ENCODE results near the gene ZNF407.

ZNF407 gene

DNA sequence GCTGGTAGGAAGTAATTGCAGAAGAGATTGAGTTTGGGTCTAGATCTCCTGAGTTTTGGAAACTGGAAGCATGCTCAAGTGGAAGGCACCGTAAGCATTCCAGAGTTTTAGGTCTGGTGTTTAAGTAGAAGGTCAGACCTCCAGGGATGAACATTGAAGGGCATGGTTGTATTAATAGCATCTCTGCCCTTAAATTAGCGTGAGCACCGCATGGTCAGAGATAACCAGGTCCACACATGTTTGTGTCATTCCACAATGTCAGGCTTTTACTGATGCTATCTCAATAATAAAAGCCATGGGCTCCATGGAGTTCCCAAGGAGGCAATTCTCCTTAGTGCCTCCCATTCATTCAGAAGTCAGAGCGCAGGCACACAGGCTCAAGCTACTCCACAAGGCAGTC is 28.3 kb upstream of the ZNF407 start:
- TF ChIP-seq CTCF (IDR thresholded peaks at IDR 0.05; ENCODE audit: control insufficient read depth, insufficient read depth, low read depth, low read length, missing control alignments): no peak
- DNase-seq (ENCODE audit: low read depth): no peak
- H3K4me3 ChIP-seq (ENCODE audit: control insufficient read depth, low read depth, low read length): no peak overlapping the region

GRCh38 chr18:74570266-74570665 is 27.4 kb upstream of the ZNF407 start:
- TF ChIP-seq CTCF (IDR thresholded peaks at IDR 0.05; ENCODE audit: control insufficient read depth, insufficient read depth, low read depth, low read length, missing control alignments): no peak
- H3K4me3 ChIP-seq (ENCODE audit: control insufficient read depth, low read depth, low read length): no peak overlapping the region
- DNase-seq (ENCODE audit: low read depth): no peak

DNA sequence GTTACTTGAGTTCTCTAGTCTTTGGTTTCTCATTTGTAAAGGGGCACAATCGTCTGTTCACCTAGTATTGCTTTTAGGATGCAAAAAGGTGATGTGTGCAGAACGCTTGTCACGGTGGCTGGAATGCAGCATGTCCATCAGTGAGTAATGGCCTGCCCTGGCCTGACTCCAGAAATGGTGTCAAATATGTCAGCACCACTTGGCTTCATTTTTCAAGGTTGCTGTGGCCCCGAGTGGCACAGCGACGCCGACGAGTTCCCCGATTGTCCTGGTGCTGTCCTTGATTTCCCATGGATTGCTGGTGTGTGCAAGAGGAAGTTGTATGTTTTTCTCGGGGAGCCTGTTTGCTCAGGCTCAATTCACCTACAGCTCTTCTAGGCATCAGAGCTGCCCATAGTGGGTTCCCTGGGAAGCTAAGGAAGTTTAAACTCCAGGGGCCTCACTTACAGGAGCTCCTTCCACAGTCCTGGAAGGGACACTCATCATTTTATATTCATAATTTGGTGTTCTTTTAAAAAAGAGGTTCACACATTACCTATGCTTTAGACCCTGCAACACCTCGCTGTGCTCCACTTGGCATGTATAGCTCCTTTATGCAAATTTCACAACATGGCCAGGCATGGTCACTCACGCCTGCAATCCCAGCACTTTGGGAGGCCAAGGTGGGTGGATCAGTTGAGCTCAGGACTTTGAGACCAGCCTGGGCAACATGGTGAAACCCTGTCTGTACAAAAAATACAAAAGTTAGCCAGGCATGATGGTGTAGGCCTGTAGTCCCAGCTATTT is 25.6 kb upstream of the ZNF407 start:
- no peak for DNase-seq (ENCODE audit: low read depth)
- no peak for TF ChIP-seq CTCF (IDR thresholded peaks at IDR 0.05; ENCODE audit: control insufficient read depth, insufficient read depth, low read depth, low read length, missing control alignments)
- no peak overlapping the region for H3K4me3 ChIP-seq (ENCODE audit: control insufficient read depth, low read depth, low read length)

DNA sequence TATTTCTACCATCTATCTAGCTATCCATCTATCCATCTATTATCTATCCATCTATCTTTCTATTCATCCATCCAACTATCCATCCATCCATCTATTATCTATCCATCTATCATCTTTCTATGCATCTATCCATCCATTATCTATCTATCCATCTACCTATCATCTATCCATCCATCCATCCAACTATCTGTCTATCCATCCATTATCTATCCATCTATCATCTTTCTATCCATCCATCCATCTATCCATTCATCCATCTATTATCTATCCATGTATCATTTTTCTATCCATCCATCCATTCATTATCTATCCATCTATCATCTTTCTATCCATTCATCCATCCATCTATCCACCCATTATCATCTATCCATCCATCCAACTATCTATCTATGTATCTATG is 24.6 kb upstream of the ZNF407 start:
- no peak overlapping the region for H3K4me3 ChIP-seq (ENCODE audit: control insufficient read depth, low read depth, low read length)
- DNase-seq (ENCODE audit: low read depth): no peak
- TF ChIP-seq CTCF (IDR thresholded peaks at IDR 0.05; ENCODE audit: control insufficient read depth, insufficient read depth, low read depth, low read length, missing control alignments): no peak

DNA sequence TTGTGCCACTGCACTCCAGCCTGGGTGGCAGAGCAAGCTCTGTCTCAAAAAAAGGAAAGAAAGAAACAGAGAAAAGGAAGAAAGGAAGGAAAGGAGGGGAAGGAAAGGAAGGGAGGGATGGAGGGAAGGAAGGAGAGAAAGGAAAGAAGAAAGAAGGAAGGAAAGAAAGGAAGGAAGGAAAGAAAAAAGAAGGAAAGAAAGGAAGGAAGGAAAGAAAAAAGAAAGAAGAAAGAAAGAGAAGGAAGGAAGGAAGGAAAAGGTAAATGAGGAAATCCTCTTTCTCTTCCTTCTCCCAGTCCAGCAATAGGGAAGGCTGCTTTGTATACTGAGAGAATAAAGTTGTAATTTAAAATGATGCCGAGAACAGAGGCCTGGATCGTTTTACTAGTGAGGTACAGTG is 22.8 kb upstream of the ZNF407 start:
- DNase-seq (ENCODE audit: low read depth): no peak
- no peak for TF ChIP-seq CTCF (IDR thresholded peaks at IDR 0.05; ENCODE audit: control insufficient read depth, insufficient read depth, low read depth, low read length, missing control alignments)
- H3K4me3 ChIP-seq (ENCODE audit: control insufficient read depth, low read depth, low read length): no peak overlapping the region

DNA sequence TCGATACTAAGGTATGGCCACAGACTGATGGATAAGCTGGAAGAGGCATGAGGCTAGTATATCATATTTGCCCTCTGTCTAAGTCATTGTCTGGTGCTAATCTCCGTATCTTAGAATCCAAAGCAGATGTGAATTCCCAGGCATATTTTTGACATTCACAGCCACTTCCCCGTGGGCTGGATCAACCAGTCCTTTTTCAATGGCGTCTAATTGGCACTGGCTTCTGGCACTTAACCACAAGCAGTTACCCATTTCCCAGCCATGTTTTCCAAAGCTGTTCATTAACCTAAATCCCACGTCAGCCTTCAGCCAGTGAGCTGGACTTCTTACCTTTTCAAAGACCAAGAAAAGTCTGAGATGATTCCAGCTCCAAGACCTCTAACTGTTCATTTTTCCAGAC is 20.7 kb upstream of the ZNF407 start:
- no peak for TF ChIP-seq CTCF (IDR thresholded peaks at IDR 0.05; ENCODE audit: control insufficient read depth, insufficient read depth, low read depth, low read length, missing control alignments)
- DNase-seq (ENCODE audit: low read depth): no peak
- H3K4me3 ChIP-seq (ENCODE audit: control insufficient read depth, low read depth, low read length): no peak overlapping the region
